HG03139 (cell line): ENCODE data around the gene LRRC9.
"Not testable (repeated sequence)": the region's sequence is repeated elsewhere in the genome, so short reads cannot be mapped to it uniquely, and the experiment has no call there.

Experiments used
- ATAC-seq: cut with Tn5 transposase; IDR thresholded peaks from one replicate; pipeline ENCODE4 v1.9.1; 2021; ENCODE audit not compliant: unreplicated experiment

Gene LRRC9

DNA sequence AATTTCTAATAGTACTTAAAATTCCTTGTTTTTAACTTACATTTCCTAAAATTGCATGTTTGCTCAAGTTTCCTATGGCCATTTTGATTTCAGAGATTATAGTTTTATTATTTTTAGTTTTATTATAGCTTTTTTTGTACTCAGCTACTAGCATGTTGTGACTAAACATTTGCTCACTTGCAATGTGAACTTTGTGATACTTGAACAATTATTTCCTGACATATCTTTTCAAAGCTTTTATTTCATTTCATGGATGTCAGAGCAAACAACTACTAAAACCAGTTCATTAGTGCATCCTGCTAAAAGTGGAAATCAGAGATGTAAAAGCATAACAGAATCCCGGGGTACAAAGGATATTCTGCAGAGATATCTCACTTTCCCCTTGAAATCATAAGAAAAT lies 138.1 kb downstream of the LRRC9 start:
- ATAC-seq: no peak

GRCh38 chr14:60061371-60061770 lies 141.4 kb downstream of the LRRC9 start:
- no peak for ATAC-seq

DNA sequence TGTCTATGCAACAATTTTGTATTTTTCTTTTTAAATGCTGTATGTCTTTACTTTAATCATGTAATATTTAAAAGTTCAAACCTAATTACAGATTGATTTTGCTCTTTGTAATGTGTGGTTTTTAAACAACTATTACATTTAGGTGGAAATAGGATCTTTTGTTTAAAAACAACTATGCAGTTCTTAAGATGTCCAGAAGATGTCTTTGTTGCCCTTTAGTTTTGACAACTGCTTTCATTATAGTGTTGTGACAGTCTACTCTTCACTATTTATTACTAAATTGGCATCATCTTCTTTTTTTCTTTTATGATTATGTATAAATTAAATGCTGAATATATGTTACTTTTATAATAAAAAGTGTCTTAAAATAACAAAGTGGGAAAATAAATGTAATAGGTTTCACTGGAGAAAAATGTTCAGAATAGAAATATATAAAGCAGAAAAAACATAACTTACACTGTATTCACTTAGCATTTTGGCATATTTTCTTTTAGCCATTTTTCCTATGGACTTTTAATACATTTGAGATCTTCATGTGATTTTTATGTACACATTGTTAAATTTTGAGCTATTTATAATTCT lies 144.6 kb downstream of the LRRC9 start:
- no peak for ATAC-seq

DNA sequence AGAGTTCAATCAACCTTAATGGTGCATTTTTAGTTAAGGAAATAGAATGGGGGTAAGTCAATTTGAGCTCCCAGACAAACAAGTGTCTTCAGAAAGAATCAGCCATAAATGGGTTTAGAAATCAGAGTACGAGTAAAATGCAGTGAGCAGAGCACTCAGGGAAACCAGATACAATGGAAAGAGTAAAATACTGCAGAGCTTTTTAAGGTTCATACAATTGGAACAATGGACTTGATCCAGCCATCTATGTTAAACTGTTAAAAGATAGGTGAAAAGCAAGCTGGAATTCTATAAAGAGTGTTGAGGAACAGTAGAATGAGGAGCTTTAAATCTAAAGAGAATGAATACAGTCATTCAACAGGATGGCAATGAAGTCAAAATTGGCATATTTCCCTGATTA lies 147.9 kb downstream of the LRRC9 start:
- no peak for ATAC-seq

DNA sequence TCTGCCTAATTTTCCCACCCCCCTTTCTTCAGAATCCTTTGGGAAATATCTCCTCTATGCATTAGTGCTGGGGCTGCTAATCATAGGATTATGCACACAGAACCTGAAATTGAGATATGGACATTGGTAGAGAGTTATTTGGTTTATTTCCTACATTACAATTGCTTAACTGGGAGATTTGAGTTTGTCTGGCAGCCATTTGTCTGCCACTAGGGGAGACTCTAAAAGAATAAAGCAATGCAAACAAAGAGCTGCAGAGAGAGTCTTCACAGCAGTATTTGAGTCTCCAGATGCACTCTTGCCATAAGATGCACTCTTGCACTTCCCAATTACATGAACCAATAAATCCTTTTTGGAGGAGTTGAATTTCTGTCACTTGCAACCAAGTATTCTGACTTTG lies 159.8 kb downstream of the LRRC9 start:
- ATAC-seq: no peak

DNA sequence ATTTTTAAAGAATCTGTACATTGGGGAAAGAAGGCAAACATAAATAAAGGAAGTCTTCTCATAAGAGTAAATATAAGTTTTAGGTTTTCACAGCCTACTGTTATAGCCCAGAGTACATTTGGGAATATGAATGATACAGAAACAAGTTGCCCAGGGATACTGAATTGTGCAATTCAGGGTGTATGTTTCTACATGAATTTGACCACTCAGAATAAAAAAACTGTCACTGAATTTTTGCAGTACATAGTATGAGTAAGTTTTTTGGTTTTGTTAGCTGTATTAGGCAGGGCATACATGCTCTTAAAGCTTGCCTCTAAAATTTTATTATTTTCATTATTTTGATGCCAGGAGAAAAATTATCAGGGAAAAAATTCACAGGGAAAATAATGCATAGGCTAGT lies 165.1 kb downstream of the LRRC9 start:
- no peak for ATAC-seq

- no peak for ATAC-seq
These were observed 165.7 kb downstream of the LRRC9 start for GRCh38 chr14:60085693-60086092.

DNA sequence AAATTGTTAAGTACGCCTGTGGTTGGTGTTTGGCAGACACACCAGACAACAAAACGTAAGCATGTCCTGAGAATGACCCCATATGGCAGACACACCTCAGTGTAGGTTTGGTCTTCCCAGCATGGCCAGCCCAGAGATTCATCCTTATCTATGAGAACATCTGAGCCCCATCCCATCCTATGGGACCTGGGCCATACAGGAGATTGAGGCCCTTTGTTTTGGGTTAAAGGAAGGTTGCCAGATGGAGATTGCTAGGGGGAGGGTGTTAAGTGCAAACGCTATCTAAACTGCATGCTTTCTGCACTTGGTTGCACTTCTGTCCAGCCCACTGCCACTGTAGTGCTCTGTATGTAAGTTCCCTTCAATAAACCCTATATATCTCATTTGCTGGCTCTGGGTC lies 167.7 kb downstream of the LRRC9 start:
- no peak for ATAC-seq

DNA sequence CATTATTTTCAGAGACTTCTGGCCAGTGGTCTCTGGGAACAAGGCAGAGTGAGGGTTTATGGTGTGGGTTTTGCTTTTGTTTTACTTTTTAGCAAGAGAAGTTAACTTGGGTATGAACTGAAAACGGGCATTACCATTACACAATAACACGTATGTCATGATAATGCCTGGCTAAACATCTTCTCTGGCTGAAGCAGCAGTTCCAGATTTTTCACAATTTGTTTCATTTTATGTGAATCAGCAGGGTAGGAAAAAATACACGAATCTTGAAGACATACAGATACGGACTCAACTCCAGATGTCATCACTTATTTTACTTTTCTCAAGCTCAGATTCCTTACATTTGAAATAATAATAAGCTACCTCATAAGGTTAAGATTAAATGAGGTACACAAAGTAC lies 169.3 kb downstream of the LRRC9 start:
- ATAC-seq: no peak

DNA sequence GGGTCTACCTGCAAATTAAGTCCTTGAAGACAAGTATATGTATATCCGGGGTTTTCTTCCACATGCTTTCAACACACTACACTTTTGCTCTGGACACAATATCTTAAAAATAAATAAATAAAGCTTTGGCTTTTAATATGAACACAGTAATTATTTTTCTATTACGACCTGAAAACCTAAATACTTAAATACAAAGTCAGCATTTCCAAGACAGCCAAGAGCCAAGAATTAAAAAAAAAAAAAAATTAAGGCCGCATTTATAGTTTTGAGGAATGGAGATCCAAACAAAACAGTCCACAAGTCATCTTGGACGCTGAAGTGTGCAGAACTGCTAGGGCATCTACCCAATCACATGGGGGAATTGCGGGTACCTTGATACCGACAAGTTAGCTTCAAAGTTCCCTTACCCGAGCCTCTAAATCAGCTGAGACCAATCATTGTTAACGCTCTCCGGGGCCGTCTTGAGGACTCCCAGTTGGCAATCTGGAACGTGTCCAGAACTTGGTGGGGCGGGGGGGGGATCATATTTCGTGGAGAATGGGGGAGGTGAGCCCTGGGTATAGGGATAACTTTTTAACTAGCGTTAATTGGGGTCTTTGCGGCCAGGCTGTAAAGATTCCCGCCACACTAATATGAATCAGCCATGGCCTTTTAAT lies 171.0 kb downstream of the LRRC9 start:
- no peak for ATAC-seq

DNA sequence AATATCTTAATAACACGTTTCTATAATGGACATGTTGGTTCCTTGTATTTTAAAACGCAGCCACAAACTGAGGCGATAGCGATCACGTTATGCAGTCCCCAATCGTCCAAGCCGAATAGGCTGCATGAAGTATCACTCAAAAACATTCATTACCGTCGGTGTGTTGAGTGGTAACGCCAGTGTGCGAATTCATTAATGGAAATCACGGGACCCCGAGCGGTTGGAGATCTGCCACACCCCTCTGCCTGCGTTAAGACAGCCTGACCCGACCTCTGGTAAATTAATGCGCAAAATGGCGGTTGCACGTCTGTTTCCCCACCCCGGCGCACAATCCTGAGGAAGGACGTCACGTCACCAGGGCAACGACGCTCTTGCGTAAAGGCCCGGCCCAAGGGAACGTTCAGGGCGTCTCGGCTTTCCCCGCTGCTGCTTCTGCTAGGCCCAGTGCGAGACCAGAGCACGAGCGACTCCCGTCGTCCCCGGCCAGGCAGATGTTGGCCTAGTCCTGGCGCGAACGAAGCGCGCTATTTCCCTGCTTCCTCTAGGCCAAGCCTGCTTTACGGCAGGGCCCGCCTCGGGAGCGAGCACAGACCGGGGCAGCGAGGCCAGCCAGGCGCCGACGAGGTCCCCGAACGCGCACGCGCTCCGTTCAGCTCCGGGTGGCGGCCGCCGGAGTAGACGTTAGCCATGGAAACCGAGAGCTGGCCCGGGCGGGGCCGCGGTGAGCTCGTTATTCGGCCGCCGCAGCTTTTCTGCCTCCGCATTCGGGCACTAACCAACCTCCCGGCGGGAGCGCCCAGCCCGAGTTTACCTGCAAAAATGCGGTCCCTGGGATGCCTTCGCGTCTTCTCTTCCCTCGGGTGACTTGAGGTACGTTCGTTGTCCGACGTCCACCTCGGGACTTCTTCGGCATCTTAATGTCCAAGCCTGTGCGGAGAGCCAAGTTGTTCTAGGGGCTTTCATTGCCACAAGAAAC lies 171.9 kb downstream of the LRRC9 start, which contains the start of gene PCNX4:
Gene PCNX4, plus strand, starts transcription at position 374 of the 976 bp plus-strand sequence. CDS start 15,716 bp downstream, outside the sequence.
- ATAC-seq: peak; percentile 95

GRCh38 chr14:60092526-60092920 lies 172.6 kb downstream of the LRRC9 start:
- ATAC-seq: no peak

DNA sequence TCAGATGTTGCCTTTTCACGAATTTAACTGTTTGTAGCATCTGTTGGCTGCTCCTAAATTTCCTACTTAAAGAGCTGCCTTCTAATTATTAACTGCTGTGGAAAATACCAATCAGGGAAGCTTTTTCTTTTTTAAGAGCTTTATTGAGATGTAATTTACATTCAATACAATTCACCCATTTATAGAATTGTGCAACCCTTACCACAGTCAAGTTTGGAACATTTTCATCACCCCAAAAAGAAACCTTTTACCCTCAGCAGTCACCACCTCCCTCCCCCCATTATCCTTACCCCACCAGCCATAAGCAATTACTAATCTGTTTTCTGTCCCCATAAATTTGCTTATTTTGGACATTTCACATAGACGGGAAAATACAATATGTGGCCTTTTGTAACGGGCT lies 173.1 kb downstream of the LRRC9 start:
- no peak for ATAC-seq

- no peak for ATAC-seq
These were observed 173.7 kb downstream of the LRRC9 start for GRCh38 chr14:60093606-60094005.

DNA sequence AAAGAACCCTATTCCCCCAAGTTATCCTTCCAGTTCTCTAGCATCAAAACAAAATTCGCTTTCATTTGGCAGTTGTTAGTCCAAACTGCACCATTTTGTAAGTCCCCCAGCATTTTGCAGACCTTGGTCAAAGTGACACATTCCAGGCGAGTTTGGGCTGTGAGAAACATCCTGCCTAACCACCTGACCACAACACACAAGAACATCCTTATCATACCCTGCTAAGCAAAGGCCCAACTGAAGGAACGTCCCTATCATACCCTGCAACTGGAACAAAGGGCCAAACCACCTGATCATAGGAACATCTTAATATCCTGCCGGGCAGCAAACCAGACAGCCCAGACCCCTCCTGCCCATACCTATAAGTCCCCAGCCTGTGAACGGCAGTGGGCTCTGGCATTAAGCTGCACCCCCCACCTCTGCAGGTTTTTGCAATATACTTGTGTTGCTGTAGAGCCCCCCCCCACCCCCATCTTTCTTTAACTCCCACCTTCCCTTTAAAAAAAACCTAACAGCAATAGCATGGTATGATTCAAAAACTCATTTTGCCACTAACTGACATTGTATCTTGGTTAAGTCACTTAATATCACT lies 174.5 kb downstream of the LRRC9 start:
- no peak for ATAC-seq

DNA sequence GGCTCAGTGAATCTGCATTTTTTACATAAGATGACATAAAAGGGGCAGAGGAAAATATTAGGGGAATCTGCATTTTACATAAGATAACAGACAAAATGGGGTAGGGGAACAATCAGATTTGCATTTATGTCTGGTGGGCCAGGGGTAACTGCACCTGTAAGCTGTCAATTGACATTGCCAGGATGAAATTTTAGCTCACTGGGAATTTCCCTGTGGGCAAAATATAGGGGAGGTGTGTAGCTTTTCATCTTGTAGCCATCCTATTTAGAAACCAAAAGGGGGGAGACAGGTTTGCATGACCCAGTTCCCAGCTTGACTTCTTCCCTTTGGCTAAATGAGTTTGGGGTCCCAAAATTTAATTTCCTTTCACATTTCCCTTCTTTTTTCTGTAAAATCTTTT lies 175.3 kb downstream of the LRRC9 start:
- ATAC-seq: no peak

- no peak for ATAC-seq
These were observed 176.0 kb downstream of the LRRC9 start for GRCh38 chr14:60095781-60096450.

- no peak for ATAC-seq
These were observed 178.0 kb downstream of the LRRC9 start for GRCh38 chr14:60097974-60098373.

- not testable (repeated sequence) for ATAC-seq
These were observed 179.9 kb downstream of the LRRC9 start for GRCh38 chr14:60099855-60100254.

DNA sequence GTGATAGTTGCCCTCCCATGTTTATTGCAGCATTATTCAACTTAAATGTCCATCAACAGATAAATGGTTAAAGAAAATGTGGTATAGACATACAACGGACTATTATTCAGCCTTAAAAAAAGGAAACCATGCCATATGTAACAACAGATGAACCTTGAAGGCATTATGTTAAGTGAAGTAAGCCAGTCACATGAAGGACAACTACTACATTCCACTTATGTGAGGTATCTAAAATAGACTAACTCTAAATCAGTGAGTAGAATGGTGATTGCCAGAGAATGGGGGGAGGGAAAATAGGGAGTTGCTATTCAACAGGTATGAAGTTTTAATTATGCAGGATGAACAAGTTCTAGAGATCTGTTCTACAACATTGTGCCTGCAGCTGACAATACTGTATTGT lies 181.8 kb downstream of the LRRC9 start:
- no peak for ATAC-seq

- ATAC-seq: no peak
These were observed 182.4 kb downstream of the LRRC9 start for GRCh38 chr14:60102389-60102788.
